ENCODE measurements around the gene SLC16A3.
"Not testable (repeated sequence)": the region's sequence is repeated elsewhere in the genome, so short reads cannot be mapped to it uniquely, and the experiment has no call there.

The SLC16A3 gene

GRCh38 chr17:82203920-82204319 lies 24.9 kb upstream of the SLC16A3 start:
- ATAC-seq: no peak
- TF ChIP-seq ZNF70 (CRISPR knock-in tag; IDR thresholded peaks at IDR 0.05) (peak; percentile 52; the same call in 1 of the 2 replicates), SNAI2 (CRISPR knock-in tag; IDR thresholded peaks at IDR 0.05) (no peak)

GRCh38 chr17:82204831-82205719 lies 23.8 kb upstream of the SLC16A3 start:
- TF ChIP-seq RARB (CRISPR knock-in tag; IDR thresholded peaks at IDR 0.05) (no peak), CREB5 (CRISPR knock-in tag; IDR thresholded peaks at IDR 0.05; ENCODE audit: low read depth) (no peak), OSR1 (CRISPR knock-in tag; IDR thresholded peaks at IDR 0.05) (no peak), ZNF70 (CRISPR knock-in tag; IDR thresholded peaks at IDR 0.05) (no peak), ISL1 (CRISPR knock-in tag; IDR thresholded peaks at IDR 0.05) (no peak), CSRNP3 (CRISPR knock-in tag; IDR thresholded peaks at IDR 0.05) (no peak), POU6F1 (CRISPR knock-in tag; IDR thresholded peaks at IDR 0.05; ENCODE audit: borderline replicate concordance, low read depth) (no peak), ZNF565 (CRISPR knock-in tag; conservative IDR thresholded peaks at IDR 0.05; ENCODE audit: low read depth) (no peak), SNAI2 (CRISPR knock-in tag; IDR thresholded peaks at IDR 0.05) (no peak), ESRRG (CRISPR knock-in tag; IDR thresholded peaks at IDR 0.05) (no peak), PATZ1 (CRISPR knock-in tag; IDR thresholded peaks at IDR 0.05; ENCODE audit: borderline replicate concordance) (no peak), TCF4 (CRISPR knock-in tag; IDR thresholded peaks at IDR 0.05; ENCODE audit: borderline replicate concordance) (no peak), TSHZ2 (CRISPR knock-in tag; IDR thresholded peaks at IDR 0.05) (no peak), BACH2 (CRISPR knock-in tag; IDR thresholded peaks at IDR 0.05; ENCODE audit: borderline replicate concordance) (no peak), ZC3H10 (CRISPR knock-in tag; IDR thresholded peaks at IDR 0.05) (no peak), GLIS3 (CRISPR knock-in tag; IDR thresholded peaks at IDR 0.05) (no peak), ZFP30 (CRISPR knock-in tag; IDR thresholded peaks at IDR 0.05) (no peak)
- peak; percentile 89 for ATAC-seq

GRCh38 chr17:82205720-82206508 lies 22.9 kb upstream of the SLC16A3 start:
- peak; percentile 25; the same call in 1 of the 2 replicates for TF ChIP-seq PPARA (CRISPR knock-in tag; IDR thresholded peaks at IDR 0.05; ENCODE audit: borderline replicate concordance)
- no peak for TF ChIP-seq ARNTL (CRISPR knock-in tag; IDR thresholded peaks at IDR 0.05; ENCODE audit: borderline replicate concordance, low read depth)
- TF ChIP-seq ZC3H10 (CRISPR knock-in tag; IDR thresholded peaks at IDR 0.05): no peak
- 0 out of 2 replicates have a peak, but pooled peaks have one; percentile 44 for TF ChIP-seq SNAI2 (CRISPR knock-in tag; IDR thresholded peaks at IDR 0.05)
- no peak for TF ChIP-seq ZNF565 (CRISPR knock-in tag; conservative IDR thresholded peaks at IDR 0.05; ENCODE audit: low read depth)
- TF ChIP-seq ZFP3 (CRISPR knock-in tag; IDR thresholded peaks at IDR 0.05): peak; percentile 39; the same call in 1 of the 2 replicates
- no peak for TF ChIP-seq BACH2 (CRISPR knock-in tag; IDR thresholded peaks at IDR 0.05; ENCODE audit: borderline replicate concordance)
- no peak for TF ChIP-seq TOX (CRISPR knock-in tag; IDR thresholded peaks at IDR 0.05; ENCODE audit: borderline replicate concordance)
- no peak for TF ChIP-seq RARB (CRISPR knock-in tag; IDR thresholded peaks at IDR 0.05)
- peak; percentile 90 for TF ChIP-seq TCF4 (CRISPR knock-in tag; IDR thresholded peaks at IDR 0.05; ENCODE audit: borderline replicate concordance)
- TF ChIP-seq GLIS3 (CRISPR knock-in tag; IDR thresholded peaks at IDR 0.05): no peak
- no peak for TF ChIP-seq ISL1 (CRISPR knock-in tag; IDR thresholded peaks at IDR 0.05)
- TF ChIP-seq POU6F1 (CRISPR knock-in tag; IDR thresholded peaks at IDR 0.05; ENCODE audit: borderline replicate concordance, low read depth): no peak
- no peak for TF ChIP-seq ZNF70 (CRISPR knock-in tag; IDR thresholded peaks at IDR 0.05)
- ATAC-seq: peak; percentile 91

GRCh38 chr17:82210655-82211054 lies 18.2 kb upstream of the SLC16A3 start:
- not testable (repeated sequence) for ATAC-seq
